HepG2 (cell line): ENCODE results near the gene ANKS1A. TPM values are rescaled to one million over a fixed set of nuclear protein-coding genes. Genes with fewer than 3 reads are reported as not detected.

ENCODE experiments used
- ATAC-seq: fragments of 200-7000 bp; cut with Tn5 transposase; 3 replicates; pipeline ENCODE4 v1.9.1; 2020; ENCODE audit warnings: mild to moderate bottlenecking, moderate library complexity
- BruUV-seq: library from RNA; stranded (reverse); fragments of 400-500 nt; replicated peaks from 2 replicates; lab custom pipeline; 2021; lab: Mats Ljungman, UMichigan
- CTCF ChIA-PET: fragments of 300-600 bp; formaldehyde crosslinking; extraction: SDS; loops from one replicate; lab custom pipeline; 2021; ENCODE audit warnings: low total read pairs, inconsistent platforms, low intra/inter-chr PET ratio; lab: Yijun Ruan, JAX
- POLR2A ChIA-PET: fragments of 350-600 bp; sonication (Branson Sonifier 250); formaldehyde crosslinking; loops from one replicate; lab custom pipeline; 2020; ENCODE audit warnings: antibody characterized with exemption, inconsistent platforms; lab: Yijun Ruan, JAX
- DNase-seq: peaks from one replicate; pipeline ENCODE4 v3.0.0-alpha.2; 2015; ENCODE audit warnings: low spot score
- FAIRE-seq: peaks from 3 replicates; lab custom pipeline; 2011; peaks lifted over from hg19 to GRCh38; lab: Jason Lieb, UNC
- H2AFZ ChIP-seq: one replicate; pipeline ENCODE4 v1.6.1; 2011; ENCODE audit warnings: low read length, inconsistent platforms
- H3K27ac ChIP-seq: fragments of 300-600 bp; 3 replicates; pipeline ENCODE4 v1.8.0; 2011; ENCODE audit warnings: mixed run types, mild to moderate bottlenecking, mixed read lengths, low read length, inconsistent platforms; ENCODE audit not compliant: insufficient read depth; ENCODE audit errors: extremely low read length
- H3K27me3 ChIP-seq, 2 experiments: fragments of 200-600 bp in 1 of 2; 2 replicates in 1 of 2; 3 replicates in 1 of 2; pipeline versions ENCODE4 v1.6.0 to v1.8.0; 2011; ENCODE audit warnings: low read length in 2 of 2, mild to moderate bottlenecking in 2 of 2, moderate library complexity in 2 of 2, inconsistent platforms in 1 of 2; ENCODE audit not compliant: insufficient read depth in 2 of 2, control insufficient read depth in 1 of 2
- H3K36me3 ChIP-seq, 2 experiments: fragments of 200-600 bp in 1 of 2; replicated peaks in 1 of 2; 2 replicates in 1 of 2; 3 replicates in 1 of 2; pipeline versions ENCODE4 v1.5.1 to v1.8.0; 2011; ENCODE audit warnings: low read length in 2 of 2, inconsistent platforms in 1 of 2; ENCODE audit not compliant: insufficient read depth in 2 of 2, control insufficient read depth in 1 of 2
- H3K4me1 ChIP-seq: 2 replicates; pipeline ENCODE4 v1.5.1; 2012; ENCODE audit warnings: low read length, inconsistent platforms; ENCODE audit not compliant: insufficient read depth
- H3K4me2 ChIP-seq: 2 replicates; pipeline ENCODE4 v1.6.0; 2011; ENCODE audit warnings: low read depth, low read length, inconsistent platforms
- H3K4me3 ChIP-seq, 3 experiments: fragments of 200-600 bp in 1 of 3; sonication (generic), shearing (Covaris generic) in 1 of 3; replicated peaks in 1 of 3; 2 replicates each; pipeline ENCODE4 v1.5.1; 2011 to 2016; ENCODE audit warnings: low read length in 3 of 3, inconsistent platforms in 2 of 3, low read depth in 2 of 3, mild to moderate bottlenecking in 2 of 3, control low read depth in 1 of 3, mixed read lengths in 1 of 3; ENCODE audit not compliant: insufficient read depth in 1 of 3
- H3K79me2 ChIP-seq: one replicate; pipeline ENCODE4 v1.6.1; 2011; ENCODE audit warnings: low read length, inconsistent platforms; ENCODE audit not compliant: insufficient read depth
- H3K9ac ChIP-seq: 2 replicates; pipeline ENCODE4 v1.6.0; 2011; ENCODE audit warnings: mild to moderate bottlenecking, low read depth, low read length, inconsistent platforms; ENCODE audit not compliant: insufficient read depth
- H3K9me3 ChIP-seq: 2 replicates; pipeline ENCODE4 v1.5.1; 2012; ENCODE audit warnings: mild to moderate bottlenecking, low read length
- H4K20me1 ChIP-seq: 2 replicates; pipeline ENCODE4 v1.6.0; 2011; ENCODE audit warnings: inconsistent platforms, mild to moderate bottlenecking, low read length, moderate library complexity; ENCODE audit not compliant: insufficient read depth
- CBFB ChIP-seq: sonication (generic); formaldehyde crosslinking; IDR thresholded peaks from 2 replicates; pipeline ENCODE4 v1.4.0; 2020; ENCODE audit warnings: missing genetic modification reagents
- CCDC6 ChIP-seq: sonication (generic); formaldehyde crosslinking; IDR thresholded peaks from 2 replicates; pipeline ENCODE4 v1.8.1; 2022; ENCODE audit warnings: mild to moderate bottlenecking, missing genetic modification reagents, moderate library complexity
- HNRNPLL ChIP-seq: fragments of 200-400 bp; formaldehyde crosslinking; IDR thresholded peaks from 2 replicates; pipeline ENCODE4 v1.6.1; 2017; ENCODE audit warnings: mild to moderate bottlenecking, low read depth, low read length; ENCODE audit not compliant: poor library complexity, severe bottlenecking
- HOXA9 ChIP-seq: sonication (generic); formaldehyde crosslinking; IDR thresholded peaks from 2 replicates; pipeline ENCODE4 v1.8.1; 2022; ENCODE audit warnings: missing genetic modification reagents, mild to moderate bottlenecking, moderate library complexity, borderline replicate concordance
- MBD4 ChIP-seq: IDR thresholded peaks from 2 replicates; pipeline ENCODE4 v1.6.1; 2012; ENCODE audit warnings: low read length, inconsistent platforms, borderline replicate concordance
- MIXL1 ChIP-seq: IDR thresholded peaks from 2 replicates; pipeline ENCODE4 v1.6.1; 2016
- NFIC ChIP-seq: IDR thresholded peaks from 2 replicates; pipeline ENCODE4 v1.6.1; 2012; ENCODE audit warnings: mild to moderate bottlenecking, low read length, inconsistent platforms
- SIN3B ChIP-seq: fragments of 150-350 bp; IDR thresholded peaks from 2 replicates; pipeline ENCODE4 v1.6.1; 2014; ENCODE audit warnings: low read length
- SIX4 ChIP-seq: sonication (generic); formaldehyde crosslinking; IDR thresholded peaks from 2 replicates; pipeline ENCODE4 v1.4.0; 2020; ENCODE audit warnings: missing genetic modification reagents
- SOX6 ChIP-seq, 2 experiments: fragments of 450-650 bp in 1 of 2; sonication (generic) in 1 of 2; formaldehyde crosslinking in 1 of 2; IDR thresholded peaks; 2 replicates each; pipeline versions ENCODE4 v1.4.0 to v1.6.1; 2017 to 2020; ENCODE audit warnings: antibody characterized with exemption in 1 of 2, mild to moderate bottlenecking in 1 of 2, missing genetic modification reagents in 1 of 2
- TBP ChIP-seq: sonication (generic); formaldehyde crosslinking; IDR thresholded peaks from 2 replicates; pipeline ENCODE4 v1.5.0; 2020; ENCODE audit warnings: missing genetic modification reagents
- ZNF124 ChIP-seq: sonication (generic); formaldehyde crosslinking; IDR thresholded peaks from 2 replicates; pipeline ENCODE4 v1.4.0; 2020; ENCODE audit warnings: missing genetic modification reagents
- ZNF17 ChIP-seq: sonication (generic); formaldehyde crosslinking; IDR thresholded peaks from 2 replicates; pipeline ENCODE4 v1.5.0; 2020; ENCODE audit warnings: mild to moderate bottlenecking, missing genetic modification reagents
- ZNF644 ChIP-seq: IDR thresholded peaks from 2 replicates; pipeline ENCODE4 v1.6.1; 2016; ENCODE audit warnings: low read depth
- ZNF775 ChIP-seq: sonication (generic); formaldehyde crosslinking; IDR thresholded peaks from 2 replicates; pipeline ENCODE4 v1.4.0; 2020; ENCODE audit warnings: missing genetic modification reagents, mild to moderate bottlenecking, moderate library complexity, borderline replicate concordance
- WGBS: methylation state at CpG from one replicate; pipeline ENCODE4 v1.1.6; 2017; ENCODE audit warnings: low lambda C conversion rate; 5-methylcytosine and 5-hydroxymethylcytosine counted together
- in situ Hi-C: cut with HindIII; loops from 2 replicates; pipeline ENCODE4 v1.10.0; 2017; ENCODE audit warnings: low pct_unique_long_range_greater_than_20kb; ENCODE audit not compliant: extremely low pct_ligation_motif_present
- intact Hi-C: fragments of 100-400 bp; cut with micrococcal nuclease; formaldehyde crosslinking; loops from one replicate; pipeline ENCODE4 v1.10.0; 2022; ENCODE audit not compliant: unreplicated experiment
- polyA plus RNA-seq, 8 experiments: library from polyadenylated mRNA; depleted of rRNA in 3 of 8; stranded (reverse) in 7 of 8; unstranded in 1 of 8; fragments of >200 nt; fragmentation: Illumina TruSeq in 4 of 8; extraction: Trizol in 4 of 8; gene quantifications; 2 replicates each; pipeline versions ENCODE4 v1.2.1 to v1.2.3, GENCODE V29; 2011 to 2016; ENCODE audit warnings: low read depth in 4 of 8, missing spikeins in 1 of 8, mixed read lengths in 1 of 8; ENCODE audit not compliant: insufficient read depth in 1 of 8
- total RNA-seq, 5 experiments: library from RNA; depleted of rRNA; stranded (reverse); fragments of >200 nt; fragmentation: Illumina TruSeq; extraction: Trizol; gene quantifications; 2 replicates each; pipeline ENCODE4 v1.2.3, GENCODE V29; 2016; ENCODE audit warnings: low read depth in 1 of 5

The ANKS1A gene
- total and polyA plus RNA-seq, 2 of the 13 experiments (the other 11 are each of a cell fraction or from before 2014, with no cell fraction given): 7.2 to 15.1 TPM

GRCh38 chr6:35027807-35028206 lies 138.8 kb downstream of the ANKS1A start:
- Histone ChIP-seq H2AFZ (no peak overlapping the region), H3K4me2 (no peak overlapping the region), H3K4me1 (peaks cover 18% of the 10 kb centered on the region), H3K27ac (no peak overlapping the region), H4K20me1 (no peaks in the 10 kb centered on the region), H3K36me3 (peaks cover 2 to 11% of the 10 kb centered on the region in 2 experiments; a peak in 3 of 5 replicates), H3K4me3 (no peak overlapping the region), H3K9me3 (no peaks in the 10 kb centered on the region), H3K9ac (no peak overlapping the region), H3K79me2 (no peaks in the 10 kb centered on the region), H3K27me3 (no peaks in the 10 kb centered on the region)
- in situ Hi-C loops (no loop called here), intact Hi-C loops (no loop called here)
- ATAC-seq (no peak), DNase-seq (no peak), FAIRE-seq (no peak)
- ChIA-PET CTCF (no interaction called here), POLR2A (no interaction called here)
- 100% methylated on average over 2 of the region's 2 CpGs for WGBS
- TF ChIP-seq ZNF775 (no peak), SIX4 (no peak), MIXL1 (CRISPR knock-in tag) (no peak), HNRNPLL (no peak), HOXA9 (no peak), ZNF124 (CRISPR knock-in tag) (no peak), TBP (CRISPR knock-in tag) (no peak)
- no TSS peak for BruUV-seq

GRCh38 chr6:35028781-35029769 lies 140.0 kb downstream of the ANKS1A start:
- POLR2A ChIA-PET: no interaction called here
- FAIRE-seq: no peak
- Histone ChIP-seq H4K20me1 (no peaks in the 10 kb centered on the region), H3K9me3 (no peaks in the 10 kb centered on the region), H3K4me3 (no peak overlapping the region)
- intact Hi-C loops: no loop called here
- TF ChIP-seq NFIC (no peak), ZNF17 (no peak), CBFB (CRISPR knock-in tag) (no peak), ZNF644 (CRISPR knock-in tag) (no peak), MBD4 (no peak), SOX6 (IDR thresholded peaks at IDR 0.05) (no peak), SOX6 (CRISPR knock-in tag; IDR thresholded peaks at IDR 0.05) (no peak), SIN3B (no peak), CCDC6 (CRISPR knock-in tag) (no peak)
- TF ChIP-seq, all 625 proteins: peak for 0
- H3K36me3 ChIP-seq: peaks cover 5 to 16% of the 10 kb centered on the region in 2 experiments; a peak in 4 of 5 replicates
- H3K4me2 ChIP-seq: no peak overlapping the region
- no peak for ATAC-seq
- BruUV-seq: no TSS peak
- 95% methylated on average over 9 of the region's 9 CpGs for WGBS
- H3K9ac ChIP-seq: no peak overlapping the region
- in situ Hi-C loops: no loop called here
- no peak overlapping the region for H2AFZ ChIP-seq
- DNase-seq: no peak
- CTCF ChIA-PET: no interaction called here
- H3K4me1 ChIP-seq: peaks cover 19% of the 10 kb centered on the region
- no peak overlapping the region for H3K27ac ChIP-seq
- no peaks in the 10 kb centered on the region for H3K27me3 ChIP-seq
- no peaks in the 10 kb centered on the region for H3K79me2 ChIP-seq
